Stimulated activated CD8-positive, alpha-beta memory T cell treated with anti-CD3 and anti-CD28 coated beads, Interleukin-4, amount 100 ng/mL, for 1 hour (primary cell): Measurements from ENCODE around the gene PCP4.

Source experiments
- DNase-seq, 2 donors: peaks; one replicate each; pipeline ENCODE4 v3.0.0-alpha.2; 2020; ENCODE audit warnings: low read depth in 2 of 2, low spot score in 1 of 2

Gene PCP4

DNA sequence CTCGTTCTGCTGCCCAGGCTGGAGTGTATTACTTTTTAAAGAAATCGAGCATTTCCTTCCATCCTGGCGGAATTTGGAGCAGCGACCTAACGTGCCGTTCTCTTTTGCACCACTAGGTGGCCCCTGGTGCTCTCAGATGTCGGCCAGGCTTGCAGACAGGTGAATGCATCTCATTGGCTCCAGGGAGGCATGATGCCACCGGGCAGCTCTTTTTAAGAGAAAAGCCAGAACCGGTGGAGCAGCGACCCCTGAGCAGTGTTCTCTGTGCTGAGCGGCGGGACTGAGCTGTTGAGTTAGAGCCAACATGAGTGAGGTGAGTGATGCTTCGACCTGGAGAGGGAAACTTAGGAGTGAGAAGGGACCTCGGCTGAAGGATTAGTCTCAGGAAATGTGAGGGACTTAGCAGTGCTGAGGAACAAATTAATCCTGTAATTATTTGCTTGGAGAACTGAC, at the start of gene PCP4:
Gene PCP4 (plus strand): TSS at position 241 of the 453 bp plus-strand sequence. CDS start 64 bp downstream, at position 305.
- no peak for DNase-seq

DNA sequence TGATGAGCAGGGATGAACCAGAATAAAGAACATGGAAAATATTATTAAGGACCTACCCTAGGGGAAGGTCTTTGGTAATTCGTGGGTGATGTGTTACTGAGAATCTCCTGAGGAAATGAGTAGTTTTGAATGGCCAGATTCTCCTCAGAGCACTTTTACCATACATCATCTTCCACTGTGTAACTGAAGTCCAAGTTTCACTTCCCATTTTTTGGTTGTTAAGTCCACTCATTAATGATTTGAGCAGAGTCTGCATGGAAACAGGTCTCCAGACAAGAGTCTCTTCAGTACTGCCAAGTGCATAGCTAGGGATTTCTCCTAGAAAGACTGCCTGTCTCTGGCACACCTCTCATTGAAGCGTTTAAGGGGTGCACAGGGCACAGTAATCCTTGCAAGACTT, 48.7 kb upstream of the PCP4 start:
- DNase-seq: no peak

DNA sequence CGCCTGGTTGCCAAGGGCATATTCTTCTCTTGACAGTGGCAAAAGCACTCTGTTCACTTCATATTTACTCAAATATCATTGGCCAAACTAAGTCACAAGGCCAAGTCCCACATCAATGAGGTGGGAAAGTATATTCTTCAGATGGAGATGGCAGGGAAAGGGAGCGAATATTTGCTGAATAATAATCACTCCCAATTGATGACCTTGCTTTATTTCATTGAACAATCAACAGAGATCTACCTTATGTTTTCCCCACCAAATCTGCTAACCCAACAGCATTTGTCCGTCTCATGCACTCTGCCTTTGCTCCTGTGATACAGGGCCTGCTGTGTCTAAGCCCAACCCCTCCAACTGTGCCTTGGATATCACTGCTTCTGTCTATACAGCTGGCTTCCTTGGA, 45.2 kb upstream of the PCP4 start:
- no peak for DNase-seq

DNA sequence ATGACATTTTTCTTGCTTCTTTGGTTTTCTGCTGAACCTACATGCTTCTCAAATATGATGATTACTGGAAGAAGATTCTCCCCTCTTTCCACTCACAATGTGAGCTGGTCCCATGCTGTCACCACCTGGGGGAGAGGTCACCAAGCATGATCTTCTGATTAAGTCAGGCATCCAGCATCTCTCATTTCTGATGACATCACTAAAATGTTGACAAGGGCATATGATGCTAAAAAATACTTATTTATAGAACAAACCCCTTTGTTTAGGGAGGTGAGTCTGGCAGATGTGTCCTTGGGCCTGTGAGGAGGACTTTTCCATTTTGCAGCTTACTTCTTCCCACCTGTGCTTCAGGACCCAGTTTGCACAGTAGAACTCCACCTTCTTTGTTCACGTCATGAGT, 42.0 kb upstream of the PCP4 start:
- no peak for DNase-seq

DNA sequence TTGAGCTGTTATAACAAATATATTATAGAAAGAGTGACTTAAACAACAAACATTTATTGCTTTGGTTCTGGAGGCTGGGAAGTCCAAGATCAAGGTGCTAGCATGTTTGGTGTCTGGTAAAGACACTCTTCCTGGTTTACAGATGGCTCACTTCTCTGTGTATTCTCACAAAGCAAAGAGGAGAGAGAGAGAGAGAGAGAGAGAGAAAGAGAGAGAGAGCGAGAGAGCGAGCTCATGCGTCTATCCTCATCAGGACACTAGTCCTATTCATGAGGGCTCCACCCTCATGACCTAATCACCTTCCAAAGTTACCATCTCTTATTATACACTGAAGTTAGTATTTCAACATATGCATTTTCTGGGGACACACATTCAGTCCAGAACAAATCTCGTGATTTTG, 32.7 kb upstream of the PCP4 start:
- DNase-seq: no peak

DNA sequence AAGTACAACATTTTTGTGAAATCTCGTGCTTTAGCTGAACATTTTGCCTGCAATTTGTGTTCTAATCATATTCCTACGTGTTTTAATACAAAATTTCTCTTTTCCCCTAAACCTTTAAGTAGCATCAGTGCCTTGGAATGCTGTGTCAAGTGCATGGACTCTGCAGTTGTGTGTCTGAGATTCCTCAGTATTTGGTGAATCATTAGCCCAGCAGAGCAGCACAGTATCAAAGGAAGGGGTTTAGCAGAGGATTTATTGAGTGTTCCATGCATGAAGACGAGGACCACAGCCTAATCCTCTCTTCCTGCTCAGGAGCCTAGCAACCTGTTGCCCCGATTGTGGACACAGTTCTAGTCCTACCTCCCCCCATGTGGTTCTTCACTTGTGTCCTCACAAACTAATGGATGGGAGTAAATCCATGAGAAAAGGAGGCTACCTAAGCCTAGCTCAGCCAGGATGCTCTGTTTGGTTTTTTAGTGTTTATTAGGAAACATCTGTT, 29.3 kb upstream of the PCP4 start:
- no peak for DNase-seq

DNA sequence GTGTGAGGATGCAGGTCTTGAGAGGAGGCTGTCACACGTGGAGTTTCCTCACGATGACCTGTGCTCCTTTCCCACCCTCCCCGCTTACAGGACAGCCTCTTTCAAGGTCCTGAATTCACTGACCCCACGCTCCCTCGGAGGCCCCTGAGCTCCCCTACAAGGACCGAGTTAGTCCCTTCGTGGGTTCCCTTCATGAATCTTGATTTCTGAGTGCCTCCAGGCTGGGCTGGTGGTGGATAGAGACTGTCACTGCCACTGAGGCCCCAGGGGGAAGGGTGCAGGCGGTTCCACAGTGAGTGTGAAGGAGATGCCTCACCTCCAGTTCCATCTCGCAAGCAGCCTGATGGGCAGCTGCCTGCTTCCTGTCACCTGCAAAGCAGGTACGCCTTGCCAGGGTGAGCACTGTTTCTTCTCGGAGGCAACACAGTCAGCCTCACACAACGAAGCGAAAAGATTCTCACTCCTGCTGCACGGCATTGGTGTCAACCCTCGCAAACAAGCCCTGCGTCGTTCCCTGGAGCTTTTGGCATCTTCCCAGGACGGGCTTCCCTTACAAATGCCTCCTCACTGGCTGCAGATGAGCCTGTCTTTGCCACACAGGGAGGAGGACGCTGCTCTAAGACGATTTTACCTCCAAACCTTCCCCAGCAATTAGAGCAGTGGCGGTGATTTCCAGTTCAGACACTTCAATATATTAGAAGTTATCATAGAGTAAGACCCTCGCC, 26.7 kb upstream of the PCP4 start:
- DNase-seq: no peak

DNA sequence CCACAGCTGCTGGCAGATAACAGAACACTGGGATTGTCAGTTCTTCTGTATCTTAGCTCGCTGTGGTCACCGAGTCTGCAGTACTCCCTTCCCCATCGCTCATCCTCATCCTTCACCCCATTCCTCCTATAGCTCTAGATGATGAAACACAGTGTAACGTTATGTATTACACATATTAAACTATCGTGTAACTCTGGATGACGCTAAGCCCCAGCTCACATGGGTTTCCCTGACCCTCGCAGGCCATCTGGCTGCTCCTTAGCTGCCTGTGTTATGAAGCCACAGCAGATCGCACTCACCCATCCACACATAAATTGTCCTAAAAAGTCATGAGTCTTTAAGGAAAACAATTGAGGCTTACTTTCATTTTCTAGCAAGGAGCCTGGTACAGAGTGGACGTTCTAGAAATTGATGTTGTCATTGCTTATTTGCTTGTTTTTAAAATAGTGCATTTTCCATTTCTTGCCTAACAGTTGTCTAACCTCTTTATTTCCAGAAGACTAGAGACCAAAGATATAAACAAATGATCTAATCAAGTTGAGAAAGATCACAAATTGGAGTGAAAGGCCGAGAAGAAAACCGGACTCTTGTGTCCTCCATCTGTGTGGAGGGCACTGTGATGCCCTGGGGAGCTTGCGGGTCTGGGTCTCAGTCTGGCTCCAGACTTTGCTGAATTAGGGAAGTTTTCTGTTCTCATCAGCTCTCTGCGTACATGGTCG, 24.3 kb upstream of the PCP4 start:
- no peak for DNase-seq

DNA sequence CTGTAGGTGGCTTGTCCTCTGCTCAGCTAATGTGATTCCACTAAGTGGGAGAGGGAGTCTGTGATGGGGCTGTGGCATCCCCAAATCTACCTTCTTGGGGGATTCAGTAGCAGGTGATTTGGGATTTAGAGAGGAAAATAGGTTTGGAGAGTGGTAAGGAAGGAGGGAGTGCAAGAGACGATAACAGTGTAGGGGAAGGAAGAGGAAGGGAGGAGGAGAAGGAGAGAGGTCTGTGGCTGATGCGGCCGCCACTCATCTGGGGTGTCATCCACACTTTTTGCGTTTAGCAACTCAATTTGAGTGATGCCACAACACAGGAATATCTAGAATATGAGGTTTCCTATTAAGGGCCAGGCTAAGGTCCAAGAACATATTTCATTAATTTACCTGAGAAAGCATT, 23.8 kb upstream of the PCP4 start:
- DNase-seq: no peak

DNA sequence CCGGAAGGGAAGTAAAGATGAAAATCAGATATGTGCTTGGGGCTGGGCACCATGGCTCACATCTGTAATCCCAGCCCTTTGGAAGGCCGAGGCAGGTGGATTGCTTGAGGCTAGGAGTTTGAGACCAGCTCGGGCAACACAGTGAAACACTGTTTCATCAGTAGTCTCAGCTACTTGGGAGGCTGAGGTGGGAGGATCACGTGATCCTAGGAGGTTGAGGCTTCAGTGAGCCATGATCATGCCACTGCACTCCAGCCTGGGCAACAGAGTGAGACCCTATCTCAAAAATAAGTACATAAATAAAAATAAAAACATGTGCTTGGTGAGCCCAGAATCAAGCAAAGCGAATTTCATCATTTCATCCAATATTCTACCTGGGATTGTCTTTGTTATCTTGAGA, 23.3 kb upstream of the PCP4 start:
- DNase-seq: no peak

DNA sequence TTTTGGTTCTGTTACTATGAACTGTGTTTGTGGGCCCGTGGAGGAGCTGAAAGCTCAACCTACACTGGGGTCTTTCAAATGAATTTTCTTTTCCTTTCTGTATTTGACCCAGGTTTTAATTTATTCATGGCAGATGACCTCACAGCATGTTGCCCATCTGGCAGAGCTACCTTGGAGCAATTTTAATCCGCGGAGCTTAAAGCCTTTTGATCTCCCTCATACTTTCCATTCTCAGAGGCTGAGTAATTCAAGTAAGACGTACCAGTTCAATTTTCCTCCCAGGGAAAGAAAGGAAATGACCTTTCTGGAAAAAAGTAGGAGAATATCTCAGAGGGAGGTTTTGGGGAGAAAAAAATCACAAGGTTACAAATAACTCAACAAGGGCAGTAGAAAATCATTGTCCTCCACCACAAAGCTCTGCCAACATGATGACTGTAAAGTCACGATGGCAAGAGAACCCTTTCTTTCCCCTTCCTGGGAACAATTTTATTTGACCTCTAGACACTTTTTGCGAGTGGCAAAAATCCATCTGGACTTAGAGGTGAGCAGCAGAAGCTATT, 21.6 kb upstream of the PCP4 start:
- DNase-seq: no peak

DNA sequence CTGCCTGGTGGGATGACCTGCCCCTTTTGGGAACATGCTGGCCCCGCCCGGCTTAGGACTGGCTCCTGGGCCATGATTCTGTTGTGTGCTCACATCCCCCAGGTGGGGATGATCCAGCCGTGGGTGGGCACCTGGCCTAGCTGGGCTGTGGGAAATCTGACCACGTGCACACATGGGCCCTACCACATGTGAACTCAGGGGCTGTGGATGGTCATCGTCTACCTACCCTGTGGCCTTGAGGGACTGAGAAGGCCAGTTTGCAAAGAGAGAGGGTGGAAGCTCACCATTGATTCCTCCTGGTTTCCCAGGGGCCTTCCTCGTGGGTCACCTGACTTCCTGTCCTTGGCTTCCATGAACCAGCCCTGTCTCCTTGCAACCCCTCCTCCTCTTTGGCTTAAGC, 19.4 kb upstream of the PCP4 start:
- no peak for DNase-seq

DNA sequence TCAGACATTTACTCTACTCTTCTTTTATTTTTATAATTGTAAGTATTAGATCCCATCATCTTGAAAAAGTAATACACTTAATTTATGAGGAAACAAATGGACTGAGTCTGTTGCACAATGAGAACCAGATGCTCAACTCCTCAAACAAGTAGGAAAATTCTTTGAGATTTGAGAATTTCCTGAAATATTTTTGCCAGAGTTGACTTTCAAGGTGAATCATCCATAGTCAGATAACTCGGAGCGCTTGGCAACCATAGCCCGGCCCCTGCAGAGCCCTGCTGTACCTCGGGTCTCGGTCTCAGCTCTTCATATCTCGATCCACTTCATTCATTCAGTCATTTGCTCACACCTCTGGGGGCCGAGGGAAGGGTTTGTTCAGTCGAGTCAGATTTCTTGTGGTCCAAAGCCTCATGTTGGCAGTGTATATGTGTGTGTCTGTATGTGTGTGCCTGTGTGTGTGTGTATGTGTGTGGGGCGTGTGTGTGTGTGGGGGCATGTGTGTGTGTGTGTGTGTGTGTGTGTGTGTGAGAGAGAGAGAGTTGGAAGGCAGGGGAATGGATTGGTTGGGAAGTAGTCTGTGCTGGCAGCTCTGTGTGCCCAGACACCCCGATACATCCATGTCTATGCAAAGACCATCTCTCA, 18.1 kb upstream of the PCP4 start:
- no peak for DNase-seq

DNA sequence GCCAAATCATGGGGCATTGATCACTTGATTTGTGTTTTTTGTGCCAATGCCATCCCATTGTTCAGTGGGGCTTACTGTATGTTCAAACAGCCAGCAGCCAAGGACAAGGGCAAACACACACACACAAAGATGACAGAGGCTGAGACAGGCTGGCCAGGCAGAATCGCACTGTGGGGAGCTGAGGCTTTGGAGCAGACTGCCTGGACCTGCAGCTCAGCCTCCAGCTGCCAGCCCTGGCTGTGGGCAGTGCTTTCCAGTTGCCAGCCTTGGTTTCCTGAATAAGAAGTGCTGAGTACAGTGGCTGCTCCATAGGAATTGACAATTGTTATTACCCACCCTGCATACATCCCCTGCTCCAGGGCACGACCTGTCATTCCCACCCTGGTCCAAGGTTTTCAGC, 16.9 kb upstream of the PCP4 start:
- no peak for DNase-seq

DNA sequence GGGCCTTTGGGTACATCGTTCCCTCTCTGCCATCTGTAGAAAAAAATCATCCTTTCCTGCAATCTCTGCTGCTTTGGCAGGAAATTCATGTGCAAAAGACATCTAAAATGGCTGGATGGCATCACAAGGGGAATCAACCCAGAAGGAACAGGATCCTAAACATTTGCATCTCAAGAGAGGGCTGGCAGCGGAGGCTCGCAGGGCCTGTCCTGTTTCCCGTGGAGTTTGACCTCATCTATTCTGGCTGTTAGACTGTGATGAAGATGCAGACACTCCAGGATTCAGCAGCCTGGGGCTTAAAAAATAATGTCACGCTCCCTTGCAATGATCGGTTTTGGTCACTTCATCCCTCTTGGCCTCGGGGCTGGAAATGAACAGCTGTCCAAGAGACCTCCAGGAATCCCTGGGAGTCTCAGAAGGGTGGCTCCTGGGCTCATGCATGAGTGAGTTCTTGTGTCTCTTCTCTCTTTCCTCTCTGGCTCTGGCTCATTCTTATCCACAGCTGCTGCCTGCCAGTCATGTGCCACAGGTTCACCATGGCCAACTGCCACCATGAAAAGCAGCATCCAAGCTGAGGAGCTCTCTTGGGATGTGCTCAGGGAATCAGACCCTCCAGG, 16.1 kb upstream of the PCP4 start:
- DNase-seq: no peak

DNA sequence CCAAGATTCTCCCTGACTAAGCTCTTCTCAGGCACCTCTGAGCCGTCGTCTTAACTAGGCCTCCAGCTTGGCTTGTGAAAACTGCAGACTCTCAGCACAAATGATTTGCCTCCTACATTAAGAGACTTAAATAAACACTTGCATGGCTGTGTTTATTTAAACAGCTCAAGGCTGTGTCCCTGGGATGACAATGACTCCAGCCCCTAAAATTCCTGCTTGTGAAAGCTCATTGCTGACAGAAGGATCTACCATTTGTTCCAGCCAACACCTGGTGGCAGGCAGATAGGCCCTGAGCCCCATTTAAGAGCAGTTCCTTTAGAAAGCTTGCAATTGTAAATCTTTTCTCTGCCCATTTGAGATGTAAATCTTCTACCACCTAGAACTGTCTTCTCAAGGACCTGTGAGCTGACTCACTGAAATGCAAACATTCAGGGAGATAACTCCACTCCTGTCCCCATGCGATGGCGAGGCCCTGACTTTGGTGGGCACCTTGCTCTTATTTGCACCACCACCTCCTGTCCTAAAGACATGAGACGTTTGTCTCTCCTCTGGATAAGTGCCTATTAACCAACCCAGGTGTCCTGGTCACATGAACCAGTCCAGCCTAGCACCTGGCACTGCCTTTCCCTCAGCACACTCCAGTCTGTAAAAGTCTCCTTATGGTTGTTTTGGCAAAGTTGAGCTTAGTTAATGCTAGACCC, 15.1 kb upstream of the PCP4 start:
- DNase-seq: no peak

DNA sequence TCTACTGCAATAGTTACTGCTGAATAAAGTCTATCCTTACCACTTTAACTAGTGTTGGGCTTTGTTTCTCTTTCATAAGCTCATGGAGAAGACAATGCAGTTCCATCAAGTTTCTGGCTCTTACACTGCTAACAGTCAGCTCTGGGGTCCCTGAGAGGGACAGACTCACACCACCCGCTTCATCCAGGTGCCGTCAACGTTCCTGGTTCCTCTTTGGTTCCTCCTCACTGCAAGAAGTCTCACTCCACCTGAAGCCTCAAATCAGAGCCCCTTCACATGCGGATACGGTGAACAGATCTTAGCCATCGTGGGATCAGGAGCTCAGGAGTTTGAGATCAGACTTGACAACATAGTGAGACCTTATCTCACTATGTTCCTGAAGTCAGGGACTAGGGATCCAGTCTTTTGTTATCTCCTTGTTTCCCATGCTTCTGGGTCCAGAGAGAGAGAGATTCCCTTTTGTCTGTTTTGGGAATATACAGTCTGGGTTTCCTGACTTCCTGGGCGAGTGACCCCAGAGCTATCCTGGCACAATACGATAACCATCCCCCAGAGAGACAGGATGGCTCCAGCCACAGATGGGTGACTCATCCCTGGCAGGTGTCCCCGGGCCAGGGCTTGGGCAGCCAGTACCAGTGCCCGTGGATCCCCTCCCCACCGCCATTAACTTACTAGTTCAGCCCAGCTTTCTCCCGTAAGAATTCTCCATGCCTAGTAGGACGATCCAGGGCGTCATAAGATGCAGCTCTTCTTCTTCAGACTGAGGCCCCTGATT, 14.3 kb upstream of the PCP4 start:
- DNase-seq: no peak

DNA sequence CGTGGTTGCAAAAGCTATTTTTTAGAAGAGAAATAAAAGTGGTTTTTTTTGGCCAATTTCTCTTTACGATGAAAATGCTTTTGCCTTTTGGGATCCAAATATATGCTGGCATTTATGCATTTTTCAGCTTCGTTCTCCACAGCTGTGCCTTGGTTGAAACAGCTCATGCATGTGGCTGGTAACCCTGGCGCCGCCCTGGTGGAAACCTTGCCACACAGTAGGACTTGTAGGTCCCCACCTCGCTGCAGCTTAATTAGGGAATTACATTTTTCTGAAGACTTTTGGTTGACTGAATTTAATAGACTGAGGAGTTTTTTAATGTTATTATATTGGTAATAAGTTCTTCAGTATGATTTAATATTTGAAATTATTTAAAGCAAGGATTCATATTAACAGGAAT, 12.7 kb upstream of the PCP4 start:
- no peak for DNase-seq

DNA sequence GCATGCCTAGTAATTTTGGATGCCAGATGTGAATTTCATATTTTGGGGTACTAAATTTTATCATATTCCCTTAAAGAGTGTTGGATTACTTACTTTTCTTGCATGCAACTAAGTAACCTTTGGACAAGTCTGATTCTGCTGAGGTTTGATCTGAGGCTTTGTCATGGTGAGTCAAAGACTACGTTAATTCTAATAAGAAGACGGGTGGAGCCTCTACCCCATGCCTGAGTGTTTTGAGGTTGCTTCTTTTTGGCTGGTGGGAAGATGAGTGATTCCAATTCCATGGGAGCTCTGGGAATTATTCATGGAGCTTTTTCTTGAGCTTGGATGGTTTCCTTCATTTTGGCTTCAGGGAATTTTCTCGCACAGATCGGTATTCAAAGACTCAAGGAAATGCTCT, 11.6 kb upstream of the PCP4 start:
- DNase-seq: no peak

DNA sequence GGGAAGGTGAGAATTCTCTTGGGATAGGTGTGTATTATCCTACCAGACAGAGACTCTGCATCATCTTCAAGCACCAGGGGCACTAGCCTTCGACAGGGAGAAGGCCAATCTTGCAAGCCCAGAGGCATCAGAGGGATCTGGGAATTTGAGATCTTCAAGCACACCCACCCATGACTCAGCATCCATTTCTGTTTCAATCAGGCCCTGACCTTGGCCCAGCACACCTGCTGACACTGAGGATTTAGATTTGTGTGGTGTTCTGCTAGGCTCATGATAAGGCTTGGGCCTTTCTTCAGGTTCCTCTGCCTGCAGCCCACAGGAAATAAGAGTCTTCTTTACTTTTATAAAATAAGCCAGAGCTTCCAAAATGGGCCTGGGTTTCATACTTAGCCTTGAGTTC, 6.6 kb upstream of the PCP4 start:
- no peak for DNase-seq
